HG02610 (cell line): Measurements from ENCODE around the gene LRRC28.
"Not testable (repeated sequence)": the region's sequence is repeated elsewhere in the genome, so short reads cannot be mapped to it uniquely, and the experiment has no call there.

Source experiments
- ATAC-seq: cut with Tn5 transposase; IDR thresholded peaks from one replicate; pipeline ENCODE4 v1.9.1; 2021; ENCODE audit warnings: mild to moderate bottlenecking, moderate library complexity; ENCODE audit not compliant: unreplicated experiment

Gene LRRC28

GRCh38 chr15:99250857-99251841, at the start of gene LRRC28:
TSS of gene LRRC28 (plus strand) at chr15:99251481. CDS start at chr15:99255958, 4,477 bp downstream.
- ATAC-seq, result peak; percentile 90

- ATAC-seq, result no peak
These were observed 49.1 kb upstream of the LRRC28 start for GRCh38 chr15:99202176-99202552.

GRCh38 chr15:99207672-99208071, 43.6 kb upstream of the LRRC28 start:
- no peak for ATAC-seq

- no peak for ATAC-seq
These were observed 42.0 kb upstream of the LRRC28 start for GRCh38 chr15:99209326-99209725.

GRCh38 chr15:99210334-99210733, 40.9 kb upstream of the LRRC28 start:
- ATAC-seq, result no peak

- no peak for ATAC-seq
These were observed 39.4 kb upstream of the LRRC28 start for GRCh38 chr15:99211926-99212325.

GRCh38 chr15:99212406-99212805, 38.9 kb upstream of the LRRC28 start:
- no peak for ATAC-seq

- peak; percentile 66 for ATAC-seq
These were observed 38.0 kb upstream of the LRRC28 start for GRCh38 chr15:99213187-99213811.

GRCh38 chr15:99224372-99225214, 26.7 kb upstream of the LRRC28 start:
- no peak for ATAC-seq

- no peak for ATAC-seq
These were observed 24.5 kb upstream of the LRRC28 start for GRCh38 chr15:99226802-99227201.

- no peak for ATAC-seq
These were observed 23.0 kb upstream of the LRRC28 start for GRCh38 chr15:99228120-99228770.

- ATAC-seq, result no peak
These were observed 20.4 kb upstream of the LRRC28 start for GRCh38 chr15:99230867-99231266.

GRCh38 chr15:99232740-99233139, 18.5 kb upstream of the LRRC28 start:
- ATAC-seq, result no peak

GRCh38 chr15:99234160-99234559, 17.1 kb upstream of the LRRC28 start:
- not testable (repeated sequence) for ATAC-seq

GRCh38 chr15:99238849-99239248, 12.4 kb upstream of the LRRC28 start:
- no peak for ATAC-seq

GRCh38 chr15:99239545-99240198, 11.6 kb upstream of the LRRC28 start:
- peak; percentile 92 for ATAC-seq

- ATAC-seq, result no peak
These were observed 9.5 kb upstream of the LRRC28 start for GRCh38 chr15:99241752-99242151.

GRCh38 chr15:99244306-99244705, 7.0 kb upstream of the LRRC28 start:
- no peak for ATAC-seq

- no peak for ATAC-seq
These were observed 4.2 kb upstream of the LRRC28 start for GRCh38 chr15:99247062-99247461.
